Measurements from ENCODE around the gene PSMB1.
A peak's percentile ranks its signal among the peaks of the same experiment; 100 is the strongest.

The PSMB1 gene

GRCh38 chr6:170552765-170553533 is at the start of gene PSMB1:
Gene PSMB1, minus strand, starts transcription at chr6:170553307. Its CDS starts 65 bp downstream, at chr6:170553242.
- peak; percentile 84 for DNase-seq

GRCh38 chr6:170597278-170597677 is 44.2 kb upstream of the PSMB1 start:
- no peak for DNase-seq

DNA sequence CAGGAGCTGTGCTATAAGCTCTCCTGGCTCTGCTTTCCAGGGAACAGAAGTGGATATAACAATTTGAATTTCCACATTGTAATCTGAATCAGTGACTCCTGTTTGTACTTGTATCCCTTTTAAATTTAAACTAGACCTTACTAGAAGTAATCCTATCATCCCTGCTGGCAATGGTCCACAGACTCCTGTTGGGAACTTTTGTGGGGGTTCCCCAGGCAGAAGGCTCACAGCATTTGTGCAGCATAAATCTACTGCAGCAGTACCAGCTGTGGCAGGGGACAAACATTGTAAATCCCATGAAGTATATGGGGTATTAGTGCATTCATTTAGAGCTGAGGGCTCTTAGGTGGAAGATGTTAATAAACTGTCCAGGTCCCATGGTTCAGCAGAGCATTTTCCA is 43.3 kb upstream of the PSMB1 start:
- DNase-seq: no peak

DNA sequence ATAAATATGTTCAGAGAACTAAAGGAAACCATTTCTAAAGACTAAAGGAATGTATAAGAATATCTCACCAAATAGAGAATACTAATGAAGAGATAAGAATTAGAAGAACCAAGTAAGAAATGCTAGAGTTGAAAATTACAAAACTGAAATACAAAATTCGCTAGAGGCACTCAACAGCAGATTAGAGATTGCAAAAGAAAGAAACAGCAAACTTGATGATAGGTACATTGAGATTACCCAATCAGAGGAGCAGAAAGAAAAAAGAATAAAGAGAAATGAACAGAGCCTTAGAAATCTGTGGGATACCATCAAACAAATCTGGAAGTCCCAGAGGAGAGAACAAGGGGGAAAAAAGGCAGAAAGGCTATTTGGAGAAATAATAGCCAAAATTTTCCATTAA is 37.6 kb upstream of the PSMB1 start:
- DNase-seq: no peak

- no peak for DNase-seq
These were observed 31.9 kb upstream of the PSMB1 start for GRCh38 chr6:170584954-170585498.

- peak; percentile 87 for DNase-seq
These were observed 31.3 kb upstream of the PSMB1 start, which contains the start of gene PDCD2 for GRCh38 chr6:170584181-170584953. Gene PDCD2, minus strand, starts transcription at chr6:170584637. Its CDS starts 56 bp downstream, at chr6:170584581.

GRCh38 chr6:170583756-170584180 is 30.7 kb upstream of the PSMB1 start:
- DNase-seq: no peak

DNA sequence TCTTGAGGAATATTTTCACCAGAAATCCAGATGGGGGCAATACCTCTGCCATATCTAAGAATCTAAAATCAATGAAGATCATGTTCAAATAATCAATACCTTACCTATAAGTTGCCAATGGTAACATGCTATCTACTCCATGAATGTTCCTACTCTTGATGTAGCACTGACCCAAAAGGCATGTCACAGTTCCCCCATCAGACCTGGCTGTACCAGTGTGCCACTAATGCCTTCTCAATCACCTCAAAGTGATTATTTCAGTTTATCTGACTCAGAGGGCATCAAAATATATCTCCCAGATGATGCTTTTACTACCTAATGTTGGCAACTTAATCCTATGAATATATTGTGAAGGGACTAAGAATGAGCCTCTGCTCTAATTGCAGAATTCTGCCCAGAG is 25.8 kb upstream of the PSMB1 start:
- no peak for DNase-seq

GRCh38 chr6:170575250-170575649 is 22.1 kb upstream of the PSMB1 start:
- no peak for DNase-seq

GRCh38 chr6:170572704-170573466 is 19.8 kb upstream of the PSMB1 start:
- DNase-seq: no peak

GRCh38 chr6:170564936-170565530 is 11.9 kb upstream of the PSMB1 start:
- DNase-seq: no peak

- DNase-seq: no peak
These were observed 8.4 kb upstream of the PSMB1 start for GRCh38 chr6:170561555-170561954.

- DNase-seq: no peak
These were observed 2.2 kb upstream of the PSMB1 start for GRCh38 chr6:170555305-170555704.

DNA sequence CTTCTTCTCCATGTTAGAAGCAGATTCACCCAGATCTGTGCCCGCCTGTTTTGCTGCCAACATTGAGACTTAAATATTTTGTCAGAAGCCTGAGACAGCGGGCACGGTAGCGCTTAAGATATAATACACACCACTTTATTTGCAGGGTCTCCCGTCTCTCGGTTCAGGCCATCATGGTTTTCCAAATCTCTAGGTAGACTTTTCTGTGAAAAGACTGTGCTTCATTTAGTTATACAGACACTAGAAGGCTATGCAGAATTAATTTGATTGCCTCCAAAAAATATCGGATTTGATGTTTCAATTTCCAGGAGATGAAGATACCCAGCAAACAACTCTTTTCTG is 1.7 kb upstream of the PSMB1 start:
- no peak for DNase-seq

GRCh38 chr6:170554013-170554795 is 1.1 kb upstream of the PSMB1 start, which contains the start of gene TBP:
Gene TBP, plus strand, starts transcription at chr6:170554369. Its CDS starts 2,661 bp downstream, at chr6:170557030.
- peak; percentile 98 for DNase-seq

- no peak for DNase-seq
These were observed 466 bp upstream of the PSMB1 start for GRCh38 chr6:170553534-170554012.

DNA sequence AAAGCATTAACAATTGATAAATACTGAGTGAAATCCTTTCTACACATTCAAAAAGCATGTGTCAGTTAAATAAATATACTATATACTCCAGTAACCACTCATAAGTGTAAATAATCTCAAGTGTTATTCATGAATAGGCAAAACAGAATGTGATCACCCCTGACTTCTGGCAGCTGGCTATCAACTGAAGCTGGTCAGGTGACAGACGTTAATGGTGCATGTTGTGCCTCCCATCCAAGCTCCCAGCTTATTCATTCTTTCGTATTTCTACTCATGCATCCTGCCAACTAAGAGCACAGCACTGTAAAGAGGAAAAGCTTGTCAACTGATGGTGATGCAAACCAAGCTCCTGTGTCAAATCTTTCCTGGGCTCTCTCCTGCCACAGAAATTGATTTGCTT is 7.7 kb downstream of the PSMB1 start:
- DNase-seq: peak; percentile 86

GRCh38 chr6:170542031-170542719 is 10.9 kb downstream of the PSMB1 start:
- no peak for DNase-seq

DNA sequence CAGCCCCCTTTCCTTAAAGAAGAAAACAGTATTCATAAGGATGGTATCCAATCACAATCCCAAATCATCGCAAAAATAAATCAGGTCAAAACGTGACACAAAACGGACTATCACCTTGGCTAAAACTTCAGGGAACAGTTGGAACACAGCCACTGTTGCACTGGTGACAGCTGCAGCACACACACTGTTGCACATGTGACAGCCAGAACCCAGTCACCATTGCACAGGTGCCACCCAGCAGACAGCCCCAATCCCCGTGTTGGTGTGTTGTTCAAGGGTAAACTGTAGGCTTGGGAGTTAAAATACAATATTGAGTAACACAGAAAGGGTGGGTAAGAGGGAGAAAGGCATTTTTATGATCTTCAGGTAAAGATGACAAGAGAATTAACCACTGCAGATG is 15.8 kb downstream of the PSMB1 start:
- no peak for DNase-seq

DNA sequence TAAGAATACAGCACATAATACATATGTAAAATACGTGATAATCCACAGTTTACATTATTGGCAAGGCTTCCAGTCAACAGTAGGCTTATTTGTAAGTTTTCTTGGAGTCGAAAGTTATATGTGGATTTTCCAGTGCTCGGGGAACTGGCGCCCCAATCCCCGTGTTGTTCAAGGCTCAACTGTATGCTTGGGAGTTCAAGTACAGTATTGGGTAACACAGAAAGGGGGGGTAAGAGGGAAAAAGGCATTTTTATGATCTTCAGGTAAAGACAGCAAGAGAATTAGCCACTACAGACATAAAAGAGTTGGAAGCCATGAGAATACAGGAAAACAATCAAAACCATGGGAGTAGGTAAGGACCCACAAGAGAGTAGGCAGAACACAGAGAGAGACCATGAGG is 16.4 kb downstream of the PSMB1 start:
- no peak for DNase-seq

DNA sequence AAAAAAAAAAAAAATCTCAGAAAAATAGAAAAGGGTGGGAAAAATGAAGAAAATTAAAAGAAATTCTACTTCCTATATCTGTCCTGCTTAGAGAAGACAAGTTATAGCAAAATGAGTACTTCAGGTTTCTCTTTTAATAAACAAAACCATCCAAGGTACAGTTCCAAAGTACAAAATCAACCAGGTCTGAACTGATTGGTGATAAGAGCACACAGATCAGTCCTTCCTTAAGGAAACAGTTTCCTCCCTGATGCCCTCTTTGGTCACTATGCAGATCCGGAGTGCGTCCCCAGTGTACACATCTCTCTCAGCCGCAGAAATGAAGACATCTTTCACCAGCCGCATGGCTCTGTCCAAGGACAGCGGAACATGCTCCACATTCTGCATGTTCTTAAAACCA is 18.1 kb downstream of the PSMB1 start:
- no peak for DNase-seq

Measured in DMS153 (cell line).